Left forelimb (tissue), 1 donor: ENCODE results near the gene C1S.
"Not testable (repeated sequence)": the region's sequence is repeated elsewhere in the genome, so short reads cannot be mapped to it uniquely, and the experiment has no call there.

ENCODE experiments used
- DNase-seq: peaks from one replicate; pipeline ENCODE4 v3.0.0-alpha.2; 2018; ENCODE audit warnings: low spot score

C1S gene

DNA sequence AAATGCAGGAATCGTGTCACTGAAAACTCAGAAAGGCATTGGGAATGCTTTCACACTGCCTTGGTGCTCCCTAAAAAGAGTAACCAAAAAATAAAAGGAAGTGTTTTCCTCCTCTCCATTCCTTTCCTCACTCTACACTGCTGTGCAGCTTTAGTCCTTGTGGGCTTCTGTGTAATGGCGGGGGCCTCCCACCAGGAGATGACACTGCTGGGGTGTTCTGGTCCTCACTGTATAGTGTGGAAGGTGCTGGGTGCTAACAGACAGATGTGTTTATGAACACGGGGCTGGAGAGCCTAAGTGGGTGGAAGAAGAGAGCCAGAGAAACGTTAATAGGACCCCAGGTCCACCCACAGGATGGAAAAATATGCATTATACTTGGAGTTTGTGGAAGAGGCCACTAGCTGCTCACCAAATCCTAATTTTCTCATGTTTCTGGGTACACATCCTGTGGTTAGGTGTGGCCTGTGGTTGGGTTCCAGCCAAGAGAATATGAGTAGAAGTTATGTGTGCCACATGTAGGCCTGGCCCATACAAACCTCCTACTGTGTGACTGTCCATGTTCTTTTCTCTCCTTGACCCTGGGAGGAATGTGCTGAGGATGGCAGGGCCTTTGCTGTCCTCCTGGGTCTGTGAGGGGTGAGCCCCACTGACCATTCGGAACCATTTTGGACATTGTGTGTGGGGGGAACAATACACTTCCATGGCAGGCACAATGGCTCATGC, 14.0 kb upstream of the C1S start:
- DNase-seq = peak; percentile 37

DNA sequence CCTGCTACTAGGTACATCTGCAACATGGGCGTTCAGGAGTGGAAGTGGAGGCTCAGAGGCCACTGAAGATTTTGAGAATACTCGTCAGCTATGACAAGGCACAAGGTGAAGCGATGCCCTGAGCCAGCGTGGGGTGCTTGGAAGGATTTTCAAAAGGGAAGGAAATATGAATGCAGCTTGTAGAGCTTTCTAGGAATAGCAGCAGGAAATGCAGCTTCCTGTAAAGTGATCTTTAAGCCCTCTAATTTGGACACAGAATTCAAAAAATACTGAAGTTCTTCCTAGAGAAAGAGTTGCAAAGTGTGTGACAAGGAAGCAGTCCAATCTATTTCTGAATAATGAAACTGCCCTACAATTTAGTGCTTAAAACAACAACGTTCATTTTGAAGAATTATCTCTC, 13.2 kb upstream of the C1S start:
- no peak for DNase-seq

- DNase-seq = not testable (repeated sequence)
These were observed 11.0 kb upstream of the C1S start for GRCh38 chr12:7049445-7049951.

- DNase-seq = not testable (repeated sequence)
These were observed 10.5 kb upstream of the C1S start for GRCh38 chr12:7049973-7050372.

DNA sequence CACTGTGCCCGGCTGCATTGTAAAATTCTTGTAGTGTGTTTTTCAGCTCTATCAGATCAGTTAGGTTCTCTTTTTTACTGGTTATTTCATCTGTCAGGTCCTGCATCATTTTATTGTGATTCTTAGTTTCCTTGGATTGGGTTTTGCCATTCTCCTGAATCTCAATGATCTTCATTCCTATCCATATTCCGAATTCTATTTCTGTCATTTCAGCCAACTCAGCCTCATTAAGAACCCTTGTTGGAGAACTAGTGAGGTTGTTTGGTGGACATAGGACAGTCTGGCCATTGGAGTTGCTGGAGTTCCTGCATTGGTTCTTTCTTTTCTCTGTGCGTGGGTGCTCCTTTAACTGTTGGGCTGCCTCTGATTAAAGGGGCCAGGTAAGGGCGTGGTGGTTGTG, 5.6 kb upstream of the C1S start:
- DNase-seq = no peak

DNA sequence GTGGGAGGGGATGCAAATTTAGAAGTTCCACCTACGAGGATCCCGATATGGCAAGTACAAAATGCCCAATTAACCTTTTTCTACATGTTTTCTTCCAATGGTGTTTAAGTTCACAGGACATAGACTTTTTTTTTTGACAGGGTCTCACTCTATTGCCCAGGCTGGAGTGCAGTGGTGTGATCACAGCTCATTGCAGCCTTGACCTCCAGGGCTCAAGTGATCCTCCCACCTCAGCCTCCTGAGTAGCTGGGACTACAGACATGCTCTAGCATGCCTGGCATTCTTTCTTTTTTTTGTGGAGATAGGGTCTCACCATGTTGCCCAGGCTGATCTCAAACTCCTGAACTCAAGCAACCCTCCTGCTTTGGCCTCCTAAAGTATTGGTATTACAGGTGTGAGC, 4.8 kb upstream of the C1S start:
- DNase-seq = not testable (repeated sequence)

DNA sequence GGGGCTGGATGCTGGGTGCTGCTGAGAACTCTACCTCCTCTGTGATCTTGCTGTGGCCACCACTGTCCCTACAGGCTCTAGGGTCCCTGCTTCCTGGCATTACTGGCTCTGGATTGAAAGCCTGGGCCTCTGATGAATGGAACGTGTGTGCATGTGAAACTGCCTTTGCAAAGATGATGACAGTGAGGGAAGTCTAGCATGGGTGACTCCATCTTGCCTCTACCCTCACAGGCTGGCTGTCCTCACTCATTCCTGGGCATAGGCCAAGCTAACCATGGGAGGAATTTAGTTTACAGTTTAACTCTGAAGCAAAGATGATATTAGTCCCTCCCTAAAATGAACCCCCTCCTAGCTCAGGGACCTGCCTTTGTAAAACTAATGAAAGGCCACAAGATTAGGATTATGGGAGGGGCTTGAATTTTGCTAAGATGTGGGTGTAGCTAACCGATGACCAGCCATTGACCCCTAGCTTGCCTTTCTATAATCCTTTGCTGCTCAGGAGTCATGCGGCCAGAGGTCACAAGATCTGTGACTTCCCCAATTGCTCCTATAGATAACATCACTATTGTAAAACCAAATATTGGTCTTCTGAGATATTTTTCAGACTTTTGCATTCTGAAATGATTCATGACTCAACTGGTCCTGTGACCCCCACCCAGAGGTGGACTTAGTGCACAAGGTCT, 2.2 kb upstream of the C1S start:
- no peak for DNase-seq

- DNase-seq = no peak
These were observed 1.6 kb upstream of the C1S start for GRCh38 chr12:7058850-7059395.

- DNase-seq = no peak
These were observed 738 bp upstream of the C1S start for GRCh38 chr12:7059780-7060179.

DNA sequence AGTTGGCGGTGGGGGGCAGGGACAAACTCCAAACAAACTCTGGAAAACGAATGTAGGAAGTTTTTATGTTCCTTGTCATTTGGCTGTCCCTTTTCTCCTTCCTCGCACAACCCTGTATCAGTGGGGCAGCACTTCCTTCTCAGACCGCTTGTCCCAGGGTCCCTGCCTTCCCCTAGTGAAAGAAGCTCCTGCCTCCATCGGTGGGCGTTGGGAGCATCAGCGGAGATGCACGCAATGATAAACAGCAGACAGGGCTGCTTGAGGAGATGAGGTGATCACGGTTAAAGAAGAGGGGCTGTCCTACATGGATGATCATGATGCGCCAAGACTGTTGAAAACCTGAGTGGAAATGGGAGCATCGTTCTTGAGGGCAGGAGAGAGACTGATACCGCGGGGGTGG, 620 bp downstream of the C1S start:
- DNase-seq = no peak

GRCh38 chr12:7061596-7061995, 1.1 kb downstream of the C1S start:
- DNase-seq = no peak

DNA sequence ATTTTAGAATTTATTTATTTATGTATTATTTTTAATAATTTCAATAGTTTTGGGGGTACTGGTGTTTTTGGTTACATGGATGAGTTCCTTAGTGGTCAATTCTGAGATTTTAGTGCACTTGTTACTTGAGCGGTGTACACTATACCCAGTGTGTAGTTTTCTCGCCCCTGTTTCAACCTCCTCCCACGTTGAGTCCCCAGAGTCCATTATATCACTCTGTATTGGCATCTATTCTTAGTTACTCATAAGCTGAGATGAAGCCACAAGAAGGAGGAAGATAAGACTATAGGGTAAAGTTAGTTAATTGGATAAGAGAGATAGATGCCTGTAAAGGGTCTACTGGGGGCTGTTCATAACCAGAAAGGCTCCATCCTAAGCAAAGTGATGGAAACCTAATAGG, 4.0 kb downstream of the C1S start:
- DNase-seq = no peak

- no peak for DNase-seq
These were observed 4.6 kb downstream of the C1S start for GRCh38 chr12:7065073-7065623.

DNA sequence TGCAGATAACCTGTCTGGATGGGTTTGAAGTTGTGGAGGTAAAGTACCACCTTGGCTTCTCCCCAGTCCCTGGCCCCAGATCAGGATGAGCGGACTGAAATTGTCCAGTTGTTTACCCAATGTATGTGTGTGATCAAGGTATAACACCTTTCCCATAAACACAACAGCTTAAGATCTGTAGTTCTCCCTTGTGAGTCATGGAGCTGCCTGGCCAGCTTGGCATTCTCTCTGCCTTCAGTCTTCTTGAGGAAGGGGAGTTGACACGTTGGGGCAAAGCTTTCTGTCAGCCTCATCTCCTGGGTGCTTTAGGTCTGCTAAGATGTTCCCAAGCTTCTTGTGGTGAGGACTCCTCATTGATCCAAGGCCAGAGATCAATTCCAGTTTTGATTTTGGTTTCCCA, 6.1 kb downstream of the C1S start:
- DNase-seq = no peak

DNA sequence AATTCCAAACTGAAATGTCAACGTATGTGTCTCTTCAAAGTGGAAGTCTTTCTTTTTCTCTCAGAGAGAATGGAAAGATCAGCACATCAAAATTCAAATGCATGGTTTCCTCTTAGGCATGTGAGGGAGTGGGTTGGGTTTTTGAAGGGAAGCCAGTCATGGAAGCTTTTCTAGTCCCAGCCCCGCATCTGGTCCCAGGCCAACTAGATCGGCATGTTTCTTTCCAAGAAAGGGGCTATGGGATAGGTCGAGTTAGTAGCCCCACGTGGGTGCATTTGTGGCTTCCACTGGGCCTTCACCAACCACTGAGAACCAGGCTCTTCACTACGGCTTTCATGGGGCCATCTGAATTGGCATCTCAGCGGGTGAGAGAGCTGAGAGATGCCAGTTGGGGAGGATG, 6.6 kb downstream of the C1S start:
- no peak for DNase-seq

GRCh38 chr12:7068240-7068993, 7.9 kb downstream of the C1S start:
- DNase-seq = no peak

GRCh38 chr12:7068994-7069346, 8.5 kb downstream of the C1S start:
- DNase-seq = no peak

- no peak for DNase-seq
These were observed 8.9 kb downstream of the C1S start for GRCh38 chr12:7069386-7069785.

GRCh38 chr12:7072035-7072434, 11.5 kb downstream of the C1S start:
- DNase-seq = no peak

DNA sequence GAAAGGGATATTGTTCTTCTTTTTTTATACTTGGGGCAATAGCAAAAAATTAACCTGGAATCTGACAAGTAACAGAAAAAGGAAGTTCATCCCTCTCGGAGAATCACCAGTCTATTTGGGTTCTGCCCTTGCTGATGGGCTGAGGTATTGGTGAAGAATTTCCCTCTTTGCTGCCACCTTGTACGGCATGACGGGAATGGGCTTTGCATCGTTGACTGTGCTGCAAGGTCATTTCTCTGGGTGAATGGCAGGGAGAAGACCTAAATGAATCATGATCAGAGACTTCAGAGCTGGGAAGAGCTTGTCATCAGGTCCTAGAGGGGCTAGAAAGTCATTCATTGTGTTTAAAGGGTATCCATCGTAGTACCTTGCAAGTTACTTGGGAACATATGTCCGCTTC, 12.0 kb downstream of the C1S start:
- DNase-seq = no peak

- no peak for DNase-seq
These were observed 13.4 kb downstream of the C1S start for GRCh38 chr12:7073946-7074345.

GRCh38 chr12:7075518-7075917, 15.0 kb downstream of the C1S start:
- DNase-seq = no peak
